NCI-H2081 (cell line): Measurements from ENCODE around the gene WDPCP.
"Not testable (repeated sequence)": the region's sequence is repeated elsewhere in the genome, so short reads cannot be mapped to it uniquely, and the experiment has no call there.

Experiments used
- DNase-seq, 2 experiments: peaks; one replicate each; lab custom pipeline; 2025; lab: John Stamatoyannopoulos, UW

The WDPCP gene

DNA sequence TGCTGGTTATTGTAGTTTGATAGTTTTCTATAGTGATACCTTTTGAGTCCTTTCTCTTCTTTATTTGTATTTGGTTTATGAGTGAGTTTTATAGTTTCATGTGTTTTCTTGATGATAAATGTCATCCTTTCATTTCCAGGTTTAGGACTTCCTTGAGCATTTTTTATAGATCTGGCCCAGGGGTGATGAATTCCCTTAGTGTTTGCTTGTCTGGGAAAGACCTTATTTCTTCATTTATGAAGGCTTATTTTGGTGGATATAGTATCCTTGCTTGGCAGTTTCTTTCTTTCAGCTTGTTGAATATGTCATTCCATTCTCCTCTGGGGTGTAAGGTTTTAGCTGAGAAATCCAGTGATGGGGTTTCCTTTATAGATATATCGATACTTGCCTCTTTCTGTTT is 483.8 kb downstream of the WDPCP start:
- DNase-seq = no peak

DNA sequence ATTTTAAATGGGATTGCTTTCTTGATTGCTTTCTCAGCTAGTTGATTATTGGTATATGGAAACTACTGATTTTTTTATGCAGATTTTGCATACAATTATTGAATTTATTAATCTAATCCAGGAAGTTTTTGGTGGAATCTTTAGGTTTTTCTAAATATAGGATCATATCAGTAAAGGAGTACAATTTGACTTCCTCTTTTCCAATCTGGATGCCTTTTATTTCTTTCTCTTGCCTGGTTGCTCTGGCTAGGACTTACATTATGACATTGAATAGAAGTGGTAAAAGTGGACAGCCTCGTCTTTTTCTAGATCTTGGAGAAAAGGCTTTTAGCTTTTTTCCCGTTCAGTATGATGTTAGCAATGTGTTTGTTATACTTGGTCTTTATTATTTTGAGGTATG is 486.3 kb downstream of the WDPCP start:
- no peak for DNase-seq

DNA sequence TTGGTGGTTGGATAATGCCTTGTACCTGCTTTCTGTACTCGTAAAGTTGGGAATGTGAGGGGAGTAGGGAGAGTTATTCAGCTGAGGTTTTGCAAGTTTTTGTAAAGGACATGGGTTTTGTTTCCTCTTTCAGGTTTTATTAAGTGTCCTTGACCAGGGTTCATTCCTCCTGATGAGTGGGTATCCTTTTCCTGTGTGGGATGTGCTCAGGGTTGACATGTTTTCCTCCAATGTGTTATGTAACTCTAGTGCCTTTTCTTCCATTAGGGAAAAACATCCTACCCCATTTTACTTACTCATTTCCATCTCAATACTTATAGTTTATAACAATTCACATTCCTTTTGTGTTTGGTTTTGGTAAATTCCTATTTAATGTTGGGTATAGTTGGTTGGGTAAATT is 489.2 kb downstream of the WDPCP start:
- no peak for DNase-seq

DNA sequence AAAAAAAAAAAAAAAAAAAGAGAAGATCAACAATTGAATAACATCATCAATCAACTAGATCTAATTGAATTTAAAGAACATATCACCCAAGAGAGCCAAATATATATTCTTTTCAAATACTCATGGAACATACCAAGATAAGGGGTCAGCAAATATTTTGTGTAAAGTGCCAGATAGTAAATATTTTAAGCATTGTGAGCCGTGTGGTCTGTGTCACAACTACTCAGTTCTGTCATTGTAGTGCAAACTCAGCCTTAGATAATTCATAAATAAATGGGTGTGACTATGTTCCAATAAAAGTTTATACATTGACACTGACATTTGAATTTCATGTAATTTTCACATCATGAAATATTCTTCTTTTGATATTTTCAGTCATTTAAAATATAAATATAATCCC is 491.8 kb downstream of the WDPCP start:
- no peak for DNase-seq

DNA sequence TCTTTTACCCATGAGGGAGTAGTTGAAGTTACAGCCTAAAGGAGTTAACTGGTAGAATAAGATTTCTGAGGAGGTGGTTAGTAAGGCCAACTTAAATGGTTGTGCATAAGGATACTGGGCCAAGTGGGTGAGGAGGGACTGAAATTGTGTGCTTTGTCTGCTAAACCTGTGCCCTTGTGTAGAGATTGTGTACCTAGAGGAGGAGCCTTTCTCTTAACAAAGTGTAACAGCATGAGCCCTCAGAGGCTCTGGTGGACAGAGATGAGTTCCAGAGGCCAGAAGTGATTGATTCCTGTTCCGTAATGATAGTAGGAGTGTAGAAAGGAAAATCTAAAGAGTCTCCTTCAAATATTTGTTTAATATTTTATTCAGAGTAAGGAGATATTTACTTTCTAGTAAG is 494.8 kb downstream of the WDPCP start:
- no peak for DNase-seq

DNA sequence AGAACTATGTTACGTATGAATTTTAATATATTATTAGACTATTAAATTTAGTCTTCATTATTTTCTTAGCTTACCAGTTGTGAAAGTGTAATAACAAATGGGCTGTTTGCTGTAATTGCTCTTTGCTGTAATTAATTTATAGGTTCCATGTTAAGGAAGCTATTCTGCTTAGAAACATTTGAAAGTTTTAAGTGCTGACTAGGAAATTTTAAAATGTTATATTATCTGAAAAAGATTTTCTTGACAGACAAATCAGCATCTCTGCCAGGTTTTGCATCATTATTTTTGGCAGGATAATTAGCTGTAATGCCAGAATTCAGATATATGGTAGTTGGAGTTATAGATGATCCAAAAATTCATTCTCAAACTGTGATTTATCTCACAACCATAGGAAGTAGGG is 495.4 kb downstream of the WDPCP start:
- DNase-seq = no peak

DNA sequence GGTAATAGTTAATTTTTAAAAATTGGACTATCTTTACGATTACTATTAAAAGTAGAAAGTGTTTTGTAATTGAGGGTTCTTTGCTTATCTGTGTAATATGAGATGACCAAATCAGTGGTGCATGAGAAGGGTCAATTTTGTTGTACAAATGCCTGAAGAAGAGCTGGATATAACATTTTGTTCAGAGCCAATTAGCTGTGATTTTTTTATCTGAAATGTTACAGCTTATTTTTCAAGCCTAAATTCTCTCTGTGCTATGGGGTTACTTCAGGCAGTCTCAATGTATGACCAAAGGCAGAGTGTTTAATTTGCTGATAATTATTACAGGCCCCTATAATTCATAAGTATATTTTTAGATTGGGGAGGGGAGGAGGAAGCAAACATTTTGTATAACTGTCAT is 495.9 kb downstream of the WDPCP start:
- no peak for DNase-seq

DNA sequence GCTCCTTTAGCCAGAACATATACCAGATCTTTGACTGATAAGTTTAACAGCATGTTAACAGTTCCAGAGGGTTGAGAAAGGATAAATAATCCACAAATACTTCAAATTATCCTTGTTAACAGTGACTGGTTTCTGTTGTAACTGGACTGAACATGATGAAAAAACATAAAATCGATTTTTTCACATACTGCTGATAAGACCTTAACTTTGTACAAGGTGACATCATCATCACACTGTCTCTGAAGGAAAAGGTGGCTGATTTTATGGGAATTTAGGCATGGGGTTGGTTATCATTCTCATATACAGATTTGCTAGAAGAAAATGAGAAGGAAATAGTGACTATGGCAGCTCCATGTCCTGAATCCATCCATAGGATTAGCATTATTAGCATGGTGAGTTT is 501.6 kb downstream of the WDPCP start:
- no peak for DNase-seq

DNA sequence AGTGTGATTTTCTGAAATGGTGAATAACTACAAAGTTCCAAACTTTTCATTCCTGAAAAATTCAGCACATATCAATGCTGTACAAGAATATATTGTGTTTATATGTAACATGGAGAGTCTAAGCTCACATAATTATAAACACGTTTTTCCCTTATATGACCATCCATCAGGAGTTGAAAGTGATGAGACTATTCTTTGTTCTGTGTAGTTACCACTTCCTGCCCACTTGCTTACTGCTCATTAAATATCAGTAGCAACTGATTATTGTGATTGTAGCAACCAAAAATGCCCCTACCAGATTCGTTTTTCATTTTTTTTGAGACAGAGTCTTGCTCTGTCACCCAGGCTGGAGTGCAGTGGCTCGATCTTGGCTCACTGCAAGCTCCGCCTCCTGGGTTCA is 506.9 kb downstream of the WDPCP start:
- DNase-seq = no peak

DNA sequence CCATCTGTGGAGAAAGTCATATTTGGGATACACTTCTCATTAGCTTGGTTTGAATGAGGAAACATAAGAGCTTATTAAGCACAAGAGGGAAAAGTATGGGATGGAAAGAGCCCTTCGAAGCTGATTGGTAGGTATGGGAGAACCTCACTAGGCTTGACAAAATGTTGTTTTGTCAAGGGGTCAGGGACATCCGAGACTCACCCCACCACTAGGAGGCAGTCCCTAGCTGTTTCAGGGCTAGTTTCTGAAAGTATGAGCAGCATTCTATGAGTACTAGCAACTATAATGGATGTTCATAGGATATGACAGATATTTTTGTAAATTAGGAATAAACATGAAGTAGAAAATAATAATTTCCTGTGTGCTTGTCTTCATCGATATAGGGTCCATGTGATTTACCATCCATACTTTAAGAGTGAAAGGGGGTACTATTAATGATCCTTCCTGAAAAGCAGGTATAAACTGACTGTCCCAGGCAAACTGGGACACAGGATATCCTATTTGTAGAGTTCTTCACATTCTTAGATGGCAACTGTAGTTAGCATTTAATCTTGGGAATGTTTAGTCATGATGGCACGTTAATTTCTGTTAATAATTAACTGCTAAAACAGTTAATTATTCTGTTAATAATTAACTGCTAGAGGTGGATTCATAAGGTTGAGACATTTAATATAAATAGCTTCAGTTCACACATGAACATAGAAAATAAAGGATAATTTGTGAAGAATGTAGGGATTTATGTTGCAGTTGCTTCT is 509.2 kb downstream of the WDPCP start:
- DNase-seq = peak; percentile 15 to 28

DNA sequence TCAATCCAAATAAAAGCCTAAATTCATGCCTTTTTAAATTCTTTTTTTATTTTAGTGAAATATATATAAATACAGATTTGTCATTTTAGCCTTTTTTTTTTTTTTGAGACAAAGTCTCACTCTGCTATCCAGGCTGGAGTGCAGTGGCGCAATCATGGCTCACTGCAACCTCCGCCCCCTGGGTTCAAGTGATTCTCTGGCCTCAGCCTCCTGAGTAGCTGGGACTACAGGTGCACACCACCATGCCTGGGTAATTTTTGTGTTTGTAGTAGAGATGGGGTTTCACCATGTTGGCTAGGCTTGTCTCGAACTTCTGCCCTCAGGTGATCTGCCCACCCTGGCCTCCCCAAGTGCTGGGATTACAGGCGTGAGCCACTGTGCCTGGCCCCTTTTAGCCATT is 513.9 kb downstream of the WDPCP start:
- DNase-seq = not testable (repeated sequence)

DNA sequence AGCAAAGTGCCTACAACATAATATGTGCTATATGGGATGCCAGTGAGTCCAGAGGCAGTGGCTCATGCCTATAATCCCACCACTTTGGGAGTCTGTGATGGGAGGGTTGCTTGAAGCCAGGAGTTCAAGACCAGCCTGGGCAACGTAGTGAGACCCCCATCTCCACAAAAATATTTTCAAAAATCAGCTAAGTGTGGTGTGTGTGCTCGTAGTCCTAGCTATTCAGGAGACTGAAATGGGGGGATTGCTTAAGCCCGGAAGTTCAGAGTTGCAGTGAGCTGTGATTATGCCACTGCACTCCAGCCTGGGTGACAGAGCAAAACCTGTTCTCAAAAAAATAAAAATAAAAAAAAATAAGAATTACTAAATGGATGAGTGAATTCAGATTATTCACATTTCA is 514.3 kb downstream of the WDPCP start:
- no peak for DNase-seq

DNA sequence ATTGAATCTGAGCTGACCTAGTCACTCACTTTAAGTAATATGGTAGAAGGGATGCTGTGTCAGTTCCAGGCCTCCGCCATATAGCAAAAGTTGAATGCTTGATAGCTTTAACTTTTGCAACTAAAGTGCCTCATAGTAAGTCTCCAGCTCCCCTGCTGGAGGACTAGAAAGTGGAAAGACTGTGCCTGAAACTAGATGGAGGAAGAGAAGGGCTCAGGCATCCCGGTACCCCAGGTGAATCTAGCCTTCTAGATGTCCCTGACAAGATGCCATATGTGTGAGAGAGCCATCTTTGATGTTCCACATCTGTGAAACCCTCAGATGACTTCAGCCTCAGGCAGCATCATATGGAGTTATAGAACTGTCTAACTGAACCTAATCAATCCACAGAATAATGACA is 516.6 kb downstream of the WDPCP start:
- no peak for DNase-seq
